ENCODE data around the gene ASTN2. TPM values are rescaled to one million over a fixed set of nuclear protein-coding genes. Genes with fewer than 3 reads are reported as not detected.

The ASTN2 gene
- total and polyA plus RNA-seq, 2 donors (not counting 3 experiments of a cell fraction or from before 2014, with no cell fraction given) = 1.0 to 1.9 TPM

DNA sequence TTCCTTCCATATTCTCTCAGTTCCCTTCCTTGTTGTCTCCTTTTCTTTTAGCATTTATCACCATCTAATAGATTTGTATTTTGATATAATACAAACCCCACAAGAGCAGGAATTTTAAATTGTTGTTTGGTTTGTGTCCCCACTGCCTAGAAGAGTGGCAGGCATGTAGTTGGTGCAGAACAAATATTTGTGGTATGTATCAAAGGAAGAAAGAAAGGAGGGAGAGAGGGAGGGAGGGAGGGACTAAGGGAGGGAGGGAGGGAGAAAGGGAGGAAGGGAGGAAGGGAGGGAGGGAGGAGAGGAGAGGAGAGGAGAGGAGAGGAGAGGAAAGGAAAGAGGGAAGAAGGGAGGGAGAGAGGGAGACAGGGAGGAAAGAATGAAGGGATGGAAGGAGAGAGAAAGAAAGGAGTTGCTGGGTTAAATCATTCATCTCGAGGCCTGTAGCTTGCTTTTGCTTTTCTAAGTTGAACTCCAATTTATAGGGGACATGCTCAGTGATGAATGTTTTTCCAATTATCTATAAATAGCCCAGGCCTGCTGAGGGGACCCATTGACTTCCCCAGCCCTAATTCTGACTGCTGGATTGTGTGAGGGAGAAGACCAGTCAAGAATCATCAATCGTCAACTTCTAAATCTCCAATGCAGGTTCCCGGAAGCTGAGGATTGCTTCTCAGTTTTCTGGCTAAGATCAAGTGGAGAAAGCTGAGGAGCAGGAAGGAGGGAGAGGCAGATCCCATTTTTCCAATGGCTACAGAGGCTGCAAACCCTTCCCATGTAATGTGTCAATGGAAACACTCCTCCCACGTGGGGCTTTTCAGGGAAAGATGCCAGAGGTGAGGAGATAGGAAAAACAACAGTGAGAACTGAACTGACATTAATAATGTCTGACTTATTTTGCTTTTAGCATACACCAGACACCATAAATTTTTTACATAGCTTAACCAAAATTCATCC is 320.7 kb downstream of the ASTN2 start:
- DNase-seq (ENCODE audit: low read depth, low spot score) (no peak), FAIRE-seq (no peak)
- no peaks in the 10 kb centered on the region for H3K79me2 ChIP-seq (ENCODE audit: control insufficient read depth, insufficient read depth, low read length)
- H3K4me3 ChIP-seq (replicated peaks in 1 of 3; ENCODE audit: insufficient read depth in 1 of 3, low read depth in 1 of 3, low read length in 3 of 3) = no peak overlapping the region
- no peaks in the 10 kb centered on the region for H3K9me1 ChIP-seq (replicated peaks; ENCODE audit: control insufficient read depth, extremely low read depth, insufficient read depth, low read length)
- no peak overlapping the region for H3K9ac ChIP-seq (replicated peaks; ENCODE audit: extremely low read depth, insufficient read depth, low read length)
- intact Hi-C loops (cut with micrococcal nuclease) = no loop called here
- H3K4me1 ChIP-seq (ENCODE audit: control insufficient read depth, extremely low read depth, insufficient read depth, low read length) = no peaks in the 10 kb centered on the region
- H3K36me3 ChIP-seq (ENCODE audit: control insufficient read depth in 2 of 2, extremely low read depth in 1 of 2, insufficient read depth in 2 of 2, low read length in 2 of 2) = no peaks in the 10 kb centered on the region
- dilution Hi-C loops (cut with MboI; ENCODE audit: extremely low pct_ligation_motif_present, low sequenced_read_pairs) = no loop called here
- H3K27ac ChIP-seq (ENCODE audit: insufficient read depth, low read depth, low read length) = no peak overlapping the region
- ChIA-PET POLR2A (no interaction called here), CTCF (no interaction called here)
- TF ChIP-seq EZH2 (IDR thresholded peaks at IDR 0.05; ENCODE audit: borderline replicate concordance, low read depth, low read length, severe bottlenecking) = no peak
- TF ChIP-seq JUN (IDR thresholded peaks at IDR 0.05; ENCODE audit: borderline replicate concordance, insufficient read depth, insufficient read length, low read depth) = no peak
- TF ChIP-seq CTCF (IDR thresholded peaks at IDR 0.05; ENCODE audit: extremely low read depth in 1 of 2, insufficient read depth in 1 of 2, low read depth in 1 of 2, low read length in 2 of 2) = no peak
- TF ChIP-seq FOS (IDR thresholded peaks at IDR 0.05; ENCODE audit: borderline replicate concordance, insufficient read depth, low read length) = no peak
- TF ChIP-seq POLR2AphosphoS5 (IDR thresholded peaks at IDR 0.05; ENCODE audit: insufficient read depth, low read depth, low read length) = no peak
- TF ChIP-seq GATA2 (IDR thresholded peaks at IDR 0.05; ENCODE audit: insufficient read depth, insufficient read length, low read depth, low read length) = no peak
- no peak for TF ChIP-seq POLR2A (IDR thresholded peaks at IDR 0.05; ENCODE audit: low read depth, low read length)
- TF ChIP-seq MYC (IDR thresholded peaks at IDR 0.05; ENCODE audit: low read depth, low read length) = no peak
- H2AFZ ChIP-seq (ENCODE audit: low read depth, low read length) = no peak overlapping the region
- H3K9me3 ChIP-seq (replicated peaks; ENCODE audit: control insufficient read depth, insufficient read depth, low read length) = peaks cover 6% of the 10 kb centered on the region
- no peaks in the 10 kb centered on the region for H3K27me3 ChIP-seq (ENCODE audit: control insufficient read depth in 2 of 2, insufficient read depth in 2 of 2, low read length in 2 of 2)
- BruUV-seq (replicated peaks) = no TSS peak
- H3K4me2 ChIP-seq (ENCODE audit: insufficient read depth, low read length) = no peak overlapping the region
- no peaks in the 10 kb centered on the region for H4K20me1 ChIP-seq (replicated peaks; ENCODE audit: control insufficient read depth, extremely low read depth, insufficient read depth, low read length)

All from endothelial cell of umbilical vein (primary cell).